CD8-positive, alpha-beta memory T cell (primary cell): ENCODE data around the gene CFAP57. TPM values are rescaled to one million over a fixed set of nuclear protein-coding genes. Genes with fewer than 3 reads are reported as not detected.

Source experiments
- CTCF ChIA-PET: fragments of 350-600 bp; sonication (Branson Sonifier 250); formaldehyde crosslinking; loops from one replicate; lab custom pipeline; 2021; ENCODE audit warnings: antibody characterized with exemption; lab: Charles Lee
- POLR2A ChIA-PET: fragments of 350-600 bp; sonication (Branson Sonifier 250); formaldehyde crosslinking; loops from one replicate; lab custom pipeline; 2021; ENCODE audit warnings: antibody characterized with exemption; lab: Charles Lee
- DNase-seq, 5 donors: peaks; one replicate each; pipeline versions ENCODE4 v3.0.0 to v3.0.0-alpha.2; 2020 to 2022; ENCODE audit warnings: mixed read lengths in 1 of 5
- H3K27ac ChIP-seq: one replicate; pipeline ENCODE4 v1.7.0; 2013; ENCODE audit warnings: low read depth, mild to moderate bottlenecking, low read length, moderate library complexity
- H3K27me3 ChIP-seq: 2 replicates; pipeline ENCODE4 v1.7.0; 2013; ENCODE audit warnings: low read length, mild to moderate bottlenecking; ENCODE audit not compliant: insufficient read depth, poor library complexity, severe bottlenecking
- H3K36me3 ChIP-seq: 2 replicates; pipeline ENCODE4 v1.7.0; 2013; ENCODE audit warnings: mild to moderate bottlenecking, low read length, moderate library complexity; ENCODE audit not compliant: insufficient read depth
- H3K4me1 ChIP-seq: 2 replicates; pipeline ENCODE4 v1.7.0; 2013; ENCODE audit warnings: mild to moderate bottlenecking, low read length, moderate library complexity; ENCODE audit not compliant: insufficient read depth
- H3K4me3 ChIP-seq: 2 replicates; pipeline ENCODE4 v1.7.0; 2013; ENCODE audit warnings: mild to moderate bottlenecking, low read length
- H3K9me3 ChIP-seq: 2 replicates; pipeline ENCODE4 v1.7.0; 2013; ENCODE audit warnings: mild to moderate bottlenecking, low read length
- H3K27ac Mint-ChIP-seq, 8 donors: one replicate each; pipeline ENCODE4 v1.8.0; 2020 to 2021; ENCODE audit warnings: mixed read lengths in 8 of 8, mild to moderate bottlenecking in 6 of 8, inconsistent platforms in 3 of 8, moderate library complexity in 3 of 8
- H3K27me3 Mint-ChIP-seq, 2 donors: one replicate each; pipeline ENCODE4 v1.8.0; 2020 to 2021; ENCODE audit warnings: mixed read lengths in 2 of 2, mild to moderate bottlenecking in 1 of 2, moderate library complexity in 1 of 2
- H3K36me3 Mint-ChIP-seq, 3 donors: one replicate each; pipeline ENCODE4 v1.8.0; 2020 to 2021; ENCODE audit warnings: mixed read lengths in 3 of 3, inconsistent platforms in 1 of 3, mild to moderate bottlenecking in 1 of 3
- H3K4me1 Mint-ChIP-seq, 3 donors: one replicate each; pipeline ENCODE4 v1.8.0; 2020 to 2021; ENCODE audit warnings: mixed read lengths in 3 of 3, inconsistent platforms in 1 of 3, mild to moderate bottlenecking in 1 of 3
- H3K4me3 Mint-ChIP-seq, 7 donors: one replicate each; pipeline ENCODE4 v1.8.0; 2020 to 2021; ENCODE audit warnings: mixed read lengths in 7 of 7, mild to moderate bottlenecking in 6 of 7, moderate library complexity in 4 of 7, inconsistent platforms in 2 of 7
- H3K9me3 Mint-ChIP-seq, 5 donors: one replicate each; pipeline ENCODE4 v1.8.0; 2020 to 2022; ENCODE audit warnings: mixed read lengths in 5 of 5, mild to moderate bottlenecking in 3 of 5, moderate library complexity in 2 of 5, inconsistent platforms in 1 of 5
- polyA plus RNA-seq: library from polyadenylated mRNA; unstranded; fragments of 300-500 nt; fragmentation: Illumina TruSeq; gene quantifications from one replicate; pipeline ENCODE4 v1.2.3, GENCODE V29; 2021
- total RNA-seq, 2 experiments: library from RNA; stranded (reverse); gene quantifications; one replicate each; pipeline ENCODE4 v1.2.3, GENCODE V29; 2021

CFAP57 gene
- total and polyA plus RNA-seq, 3 experiments from 2014 or later = 0.26 to 0.33 TPM; not detected in 1

- Histone ChIP-seq H3K4me3 (no peak overlapping the region), H3K27me3 (no peaks in the 10 kb centered on the region), H3K4me1 (no peaks in the 10 kb centered on the region), H3K36me3 (no peaks in the 10 kb centered on the region), H3K9me3 (no peaks in the 10 kb centered on the region), H3K27ac (no peak overlapping the region)
- CTCF ChIA-PET = no interaction called here
- no peaks in the 10 kb centered on the region for H3K4me1 Mint-ChIP-seq
- POLR2A ChIA-PET = no interaction called here
- H3K27ac Mint-ChIP-seq = no peak overlapping the region
- no peaks in the 10 kb centered on the region for H3K36me3 Mint-ChIP-seq
- H3K9me3 Mint-ChIP-seq = peaks cover 0 to 1% (median 0%) of the 10 kb centered on the region in 5 donors
- DNase-seq = no peak
- H3K4me3 Mint-ChIP-seq = no peak overlapping the region
- H3K27me3 Mint-ChIP-seq = peaks cover 2 to 4% of the 10 kb centered on the region in 2 donors
Observed at GRCh38 chr1:43232482-43232881, 60.4 kb downstream of the CFAP57 start.

- ChIA-PET CTCF (no interaction called here), POLR2A (no interaction called here)
- Mint-ChIP-seq H3K27me3 (peaks cover 2 to 4% of the 10 kb centered on the region in 2 donors), H3K27ac (no peak overlapping the region), H3K9me3 (peaks cover 0 to 1% (median 0%) of the 10 kb centered on the region in 5 donors), H3K4me1 (no peaks in the 10 kb centered on the region), H3K4me3 (no peak overlapping the region), H3K36me3 (no peaks in the 10 kb centered on the region)
- Histone ChIP-seq H3K4me3 (no peak overlapping the region), H3K36me3 (no peaks in the 10 kb centered on the region), H3K27me3 (no peaks in the 10 kb centered on the region), H3K27ac (no peak overlapping the region), H3K9me3 (no peaks in the 10 kb centered on the region), H3K4me1 (no peaks in the 10 kb centered on the region)
- DNase-seq = no peak
Observed at GRCh38 chr1:43233631-43234030, 61.5 kb downstream of the CFAP57 start.

- peaks cover 0 to 1% (median 0%) of the 10 kb centered on the region in 5 donors for H3K9me3 Mint-ChIP-seq
- no peaks in the 10 kb centered on the region for H3K27me3 ChIP-seq
- POLR2A ChIA-PET = no interaction called here
- no peaks in the 10 kb centered on the region for H3K9me3 ChIP-seq
- H3K4me3 ChIP-seq = no peak overlapping the region
- H3K27ac Mint-ChIP-seq = no peak overlapping the region
- DNase-seq = no peak
- CTCF ChIA-PET = interaction anchor here (0.9 kb wide), 1 partner anchor 10 kb away, joined by 3 read pairs; no protein-coding TSS in a partner anchor
- H3K4me1 ChIP-seq = no peaks in the 10 kb centered on the region
- no peak overlapping the region for H3K4me3 Mint-ChIP-seq
- no peak overlapping the region for H3K27ac ChIP-seq
- H3K36me3 Mint-ChIP-seq = no peaks in the 10 kb centered on the region
- H3K4me1 Mint-ChIP-seq = peaks cover 0 to 3% (median 0%) of the 10 kb centered on the region in 3 donors
- H3K27me3 Mint-ChIP-seq = peaks cover 0 to 4% of the 10 kb centered on the region in 2 donors
- H3K36me3 ChIP-seq = no peaks in the 10 kb centered on the region
Observed at GRCh38 chr1:43234267-43234666, 62.1 kb downstream of the CFAP57 start.

GRCh38 chr1:43235040-43235439 is 62.9 kb downstream of the CFAP57 start:
- Mint-ChIP-seq H3K9me3 (peaks cover 0 to 1% (median 0%) of the 10 kb centered on the region in 5 donors), H3K4me3 (no peak overlapping the region), H3K27ac (no peak overlapping the region), H3K36me3 (no peaks in the 10 kb centered on the region), H3K27me3 (peaks cover 0 to 4% of the 10 kb centered on the region in 2 donors), H3K4me1 (peaks cover 0 to 3% (median 0%) of the 10 kb centered on the region in 3 donors)
- Histone ChIP-seq H3K4me1 (no peaks in the 10 kb centered on the region), H3K4me3 (no peak overlapping the region), H3K9me3 (no peaks in the 10 kb centered on the region), H3K27ac (no peak overlapping the region), H3K36me3 (no peaks in the 10 kb centered on the region), H3K27me3 (no peaks in the 10 kb centered on the region)
- CTCF ChIA-PET = interaction anchor here (0.9 to 1.1 kb wide), 2 partner anchors 11 to 180 kb away, joined by 3 read pairs; no protein-coding TSS in a partner anchor
- POLR2A ChIA-PET = no interaction called here
- no peak for DNase-seq

GRCh38 chr1:43235451-43236121 is 63.5 kb downstream of the CFAP57 start:
- Mint-ChIP-seq H3K27me3 (peaks cover 0 to 4% of the 10 kb centered on the region in 2 donors), H3K9me3 (peaks cover 0 to 1% (median 0%) of the 10 kb centered on the region in 5 donors), H3K4me1 (peaks cover 0 to 3% (median 0%) of the 10 kb centered on the region in 3 donors), H3K4me3 (no peak overlapping the region), H3K36me3 (no peaks in the 10 kb centered on the region), H3K27ac (no peak overlapping the region)
- Histone ChIP-seq H3K27ac (no peak overlapping the region), H3K36me3 (no peaks in the 10 kb centered on the region), H3K27me3 (no peaks in the 10 kb centered on the region), H3K9me3 (no peaks in the 10 kb centered on the region), H3K4me1 (no peaks in the 10 kb centered on the region), H3K4me3 (no peak overlapping the region)
- no peak for DNase-seq
- ChIA-PET POLR2A (no interaction called here), CTCF (interaction anchor here (1.1 kb wide), 1 partner anchor 179 kb away, joined by 3 read pairs; no protein-coding TSS in a partner anchor)

GRCh38 chr1:43237121-43237520 is 65.0 kb downstream of the CFAP57 start:
- H3K9me3 Mint-ChIP-seq = peaks cover 0 to 1% (median 0%) of the 10 kb centered on the region in 5 donors
- H3K36me3 ChIP-seq = no peaks in the 10 kb centered on the region
- H3K4me3 Mint-ChIP-seq = no peak overlapping the region
- no peaks in the 10 kb centered on the region for H3K36me3 Mint-ChIP-seq
- DNase-seq = no peak
- peaks cover 0 to 3% (median 0%) of the 10 kb centered on the region in 3 donors for H3K4me1 Mint-ChIP-seq
- H3K27ac ChIP-seq = no peak overlapping the region
- no peaks in the 10 kb centered on the region for H3K27me3 ChIP-seq
- no peak overlapping the region for H3K27ac Mint-ChIP-seq
- no peaks in the 10 kb centered on the region for H3K4me1 ChIP-seq
- H3K27me3 Mint-ChIP-seq = peaks cover 2 to 4% of the 10 kb centered on the region in 2 donors
- no peak overlapping the region for H3K4me3 ChIP-seq
- H3K9me3 ChIP-seq = no peaks in the 10 kb centered on the region
- CTCF ChIA-PET = interaction anchor here (1.2 kb wide), 1 partner anchor 10 kb away, joined by 5 read pairs; no protein-coding TSS in a partner anchor
- POLR2A ChIA-PET = no interaction called here

GRCh38 chr1:43238085-43238484 is 66.0 kb downstream of the CFAP57 start:
- Histone ChIP-seq H3K36me3 (no peaks in the 10 kb centered on the region), H3K27ac (no peak overlapping the region), H3K4me3 (no peak overlapping the region), H3K4me1 (no peaks in the 10 kb centered on the region), H3K9me3 (no peaks in the 10 kb centered on the region), H3K27me3 (no peaks in the 10 kb centered on the region)
- Mint-ChIP-seq H3K4me3 (no peak overlapping the region), H3K27ac (peak overlapping the region in 1 of 8 donors; percentile 1), H3K36me3 (no peaks in the 10 kb centered on the region), H3K27me3 (peaks cover 3 to 4% of the 10 kb centered on the region in 2 donors), H3K9me3 (peaks cover 0 to 1% (median 0%) of the 10 kb centered on the region in 5 donors), H3K4me1 (peaks cover 0 to 3% (median 0%) of the 10 kb centered on the region in 3 donors)
- DNase-seq = no peak
- ChIA-PET POLR2A (no interaction called here), CTCF (no interaction called here)

- H3K36me3 ChIP-seq = no peaks in the 10 kb centered on the region
- Mint-ChIP-seq H3K4me1 (peaks cover 0 to 3% (median 0%) of the 10 kb centered on the region in 3 donors), H3K9me3 (peaks cover 0 to 1% (median 0%) of the 10 kb centered on the region in 5 donors), H3K27ac (peak overlapping the region in 1 of 8 donors; percentile 81), H3K4me3 (no peak overlapping the region), H3K27me3 (peaks cover 5 to 7% of the 10 kb centered on the region in 2 donors), H3K36me3 (no peaks in the 10 kb centered on the region)
- CTCF ChIA-PET = interaction anchor here (1.6 kb wide), 1 partner anchor 176 kb away, joined by 6 read pairs; no protein-coding TSS in a partner anchor
- H3K4me1 ChIP-seq = no peaks in the 10 kb centered on the region
- no peaks in the 10 kb centered on the region for H3K27me3 ChIP-seq
- H3K4me3 ChIP-seq = no peak overlapping the region
- POLR2A ChIA-PET = no interaction called here
- H3K27ac ChIP-seq = no peak overlapping the region
- DNase-seq = no peak
- H3K9me3 ChIP-seq = no peaks in the 10 kb centered on the region
Observed at GRCh38 chr1:43238991-43239469, 66.9 kb downstream of the CFAP57 start.
